ENCODE results near the gene TANK.
A peak's percentile ranks its signal among the peaks of the same experiment; 100 is the strongest.
"Not testable (repeated sequence)": the region's sequence is repeated elsewhere in the genome, so short reads cannot be mapped to it uniquely, and the experiment has no call there.

TANK gene

DNA sequence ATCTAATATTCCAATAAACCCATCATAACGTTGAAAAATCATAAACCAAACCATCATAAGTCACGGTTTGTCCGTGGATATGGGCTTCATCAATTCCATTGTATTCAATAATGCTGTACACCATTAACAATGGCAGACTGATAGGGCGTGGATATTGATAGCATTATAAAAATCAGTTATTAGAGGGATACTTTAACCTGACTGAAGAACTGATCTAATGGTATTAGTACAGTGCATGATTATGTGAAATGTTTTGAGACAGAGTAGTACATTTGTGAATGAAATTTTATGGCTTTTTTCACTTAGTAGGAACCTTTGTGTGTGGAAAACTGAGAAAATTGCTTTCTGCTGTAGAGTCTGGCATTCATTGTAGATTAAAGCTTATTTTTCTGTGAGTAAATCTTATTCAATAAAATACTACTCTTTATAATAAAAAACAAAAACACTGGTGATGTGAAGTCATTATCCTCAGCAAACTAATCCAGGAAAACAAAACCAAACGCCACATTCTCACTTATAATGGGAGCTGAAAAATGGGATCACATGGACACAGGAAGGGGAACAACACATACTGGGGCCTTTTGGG, 119.1 kb downstream of the TANK start:
- not testable (repeated sequence) for DNase-seq

DNA sequence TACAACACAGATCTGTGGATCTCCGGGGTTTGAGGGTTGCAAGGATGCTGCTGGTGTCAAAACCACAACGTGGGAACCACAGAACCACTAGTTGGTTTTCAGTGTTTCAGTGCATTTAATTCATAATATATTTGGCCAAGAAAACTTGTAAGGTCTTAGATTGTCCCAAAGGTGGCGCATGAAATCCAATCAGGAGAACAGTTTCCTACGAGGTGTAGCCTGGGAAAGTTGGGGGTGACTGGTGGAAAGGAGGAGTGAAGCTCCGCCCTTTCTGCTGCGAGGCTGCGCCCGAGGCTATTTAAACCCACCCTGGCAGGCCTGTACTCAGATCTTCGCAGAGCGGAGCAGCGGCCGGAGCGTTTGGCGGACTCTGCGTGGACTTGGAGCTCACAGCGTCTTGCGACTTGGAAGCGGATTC, 120.7 kb downstream of the TANK start:
- peak; percentile 8 for DNase-seq

DNA sequence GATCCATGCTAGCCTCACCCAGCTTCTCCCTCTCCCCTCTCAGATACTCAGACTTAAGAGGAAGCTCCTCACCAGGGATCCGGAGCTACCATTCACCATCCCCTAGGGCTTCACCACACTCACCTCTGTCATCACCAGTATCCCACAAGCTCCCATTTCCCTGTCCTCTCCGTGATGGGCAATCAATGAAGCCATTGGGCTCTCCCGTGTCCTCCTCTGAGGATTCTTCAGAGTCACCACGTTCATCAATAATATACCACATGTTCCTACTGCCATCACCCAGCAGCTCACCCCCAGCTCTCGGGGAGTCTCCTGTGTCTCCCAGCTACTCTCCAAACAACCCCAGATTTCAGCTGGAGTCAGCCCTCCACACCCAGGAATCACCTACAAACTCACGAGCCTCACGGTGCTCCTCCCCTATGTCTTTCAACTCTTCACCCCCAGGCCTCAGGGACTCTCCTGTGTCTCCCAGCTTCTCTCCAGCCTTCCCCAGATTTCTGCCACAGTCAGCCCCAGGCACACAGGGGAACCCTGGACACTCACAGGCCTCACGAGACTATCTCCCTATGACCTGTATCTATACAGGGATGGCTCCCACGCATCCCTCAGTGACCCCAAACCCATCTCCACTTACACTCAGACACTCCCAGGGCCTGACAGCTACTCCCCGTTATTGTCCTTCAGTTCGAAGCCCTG, 121.5 kb downstream of the TANK start:
- DNase-seq, result not testable (repeated sequence)

DNA sequence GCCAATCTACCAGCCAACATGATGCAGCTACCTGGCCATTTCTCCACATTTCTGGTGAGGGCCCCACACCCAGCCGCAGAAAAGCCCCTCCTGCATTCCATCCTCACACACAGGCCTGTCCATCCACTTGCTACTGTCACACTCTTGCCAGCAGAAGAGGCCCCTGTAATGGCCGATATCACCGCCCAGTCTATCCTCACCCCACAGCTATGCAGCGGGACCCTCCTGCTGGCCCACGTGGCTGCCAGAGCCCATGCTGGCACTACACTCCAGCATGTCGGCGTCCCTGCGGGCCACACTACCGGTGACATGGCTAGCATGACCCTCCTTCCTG, 122.0 kb downstream of the TANK start:
- not testable (repeated sequence) for DNase-seq

DNA sequence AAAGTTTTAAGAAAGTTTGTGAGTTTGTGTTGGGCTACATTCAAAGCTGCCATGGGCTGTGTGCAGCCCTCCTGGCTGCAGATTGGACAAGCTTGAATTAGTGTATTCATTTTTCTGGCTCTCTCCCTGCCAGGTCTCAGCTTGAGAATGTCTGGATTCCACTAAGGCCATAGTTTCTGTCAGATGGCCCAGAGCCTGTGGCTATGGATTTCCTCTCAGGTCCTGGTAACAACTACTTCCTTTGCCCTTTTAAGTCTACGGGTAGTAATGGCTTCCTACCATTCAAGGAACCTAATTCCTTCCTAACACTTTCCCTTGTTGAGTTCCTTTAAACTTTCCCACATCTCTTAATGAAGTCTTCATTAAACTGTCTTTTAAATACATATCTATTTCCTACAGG, 123.7 kb downstream of the TANK start:
- DNase-seq, result no peak

All from NCI-H226 (cell line).